ENCODE results near the gene BCAT1. TPM values are rescaled to one million over a fixed set of nuclear protein-coding genes. Genes with fewer than 3 reads are reported as not detected.

Gene BCAT1
- total and polyA plus RNA-seq, 2 experiments from 2014 or later, result 53.6 to 181 TPM

DNA sequence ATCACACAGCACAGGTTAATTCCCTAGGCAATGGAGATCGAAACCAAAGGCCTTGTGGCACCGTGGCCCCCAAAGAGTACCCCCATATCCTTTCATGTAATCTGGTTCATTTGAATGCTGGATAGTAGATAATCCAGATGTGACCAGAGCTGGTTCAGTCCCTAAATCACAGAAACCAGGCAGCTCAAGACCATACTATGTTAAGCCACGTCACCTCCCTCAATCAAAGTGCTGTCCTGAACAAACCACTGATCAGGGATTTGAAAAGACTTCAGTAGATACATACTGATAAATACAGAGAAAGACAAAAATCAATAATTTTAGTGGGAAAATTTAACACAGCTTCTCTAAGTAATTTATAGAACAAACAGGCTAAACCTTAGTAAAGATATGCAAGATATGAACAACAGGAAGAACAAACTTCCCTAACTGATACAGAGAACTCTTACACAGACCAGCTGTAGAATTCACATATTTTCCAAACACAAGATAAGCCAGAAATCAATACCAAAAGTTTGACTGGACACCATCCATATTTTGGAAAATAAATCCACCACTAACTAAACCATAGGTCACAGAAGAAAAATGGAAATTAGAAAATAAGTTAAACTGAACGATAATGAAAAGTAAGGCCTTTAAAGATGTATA, 67.1 kb downstream of the BCAT1 start:
- H3K4me2 ChIP-seq, result no peak overlapping the region
- TF ChIP-seq ZNF114 (CRISPR knock-in tag; IDR thresholded peaks at IDR 0.05) (no peak), STAT1 (IDR thresholded peaks at IDR 0.05; ENCODE audit: unreplicated experiment) (no peak), EZH2phosphoT487 (IDR thresholded peaks at IDR 0.05; ENCODE audit: unreplicated experiment) (no peak), ZNF331 (CRISPR knock-in tag; IDR thresholded peaks at IDR 0.05; ENCODE audit: low read depth) (no peak), EZH2 (IDR thresholded peaks at IDR 0.05; ENCODE audit: low read depth, unreplicated experiment) (no peak)
- TF ChIP-seq, protein P1, sequence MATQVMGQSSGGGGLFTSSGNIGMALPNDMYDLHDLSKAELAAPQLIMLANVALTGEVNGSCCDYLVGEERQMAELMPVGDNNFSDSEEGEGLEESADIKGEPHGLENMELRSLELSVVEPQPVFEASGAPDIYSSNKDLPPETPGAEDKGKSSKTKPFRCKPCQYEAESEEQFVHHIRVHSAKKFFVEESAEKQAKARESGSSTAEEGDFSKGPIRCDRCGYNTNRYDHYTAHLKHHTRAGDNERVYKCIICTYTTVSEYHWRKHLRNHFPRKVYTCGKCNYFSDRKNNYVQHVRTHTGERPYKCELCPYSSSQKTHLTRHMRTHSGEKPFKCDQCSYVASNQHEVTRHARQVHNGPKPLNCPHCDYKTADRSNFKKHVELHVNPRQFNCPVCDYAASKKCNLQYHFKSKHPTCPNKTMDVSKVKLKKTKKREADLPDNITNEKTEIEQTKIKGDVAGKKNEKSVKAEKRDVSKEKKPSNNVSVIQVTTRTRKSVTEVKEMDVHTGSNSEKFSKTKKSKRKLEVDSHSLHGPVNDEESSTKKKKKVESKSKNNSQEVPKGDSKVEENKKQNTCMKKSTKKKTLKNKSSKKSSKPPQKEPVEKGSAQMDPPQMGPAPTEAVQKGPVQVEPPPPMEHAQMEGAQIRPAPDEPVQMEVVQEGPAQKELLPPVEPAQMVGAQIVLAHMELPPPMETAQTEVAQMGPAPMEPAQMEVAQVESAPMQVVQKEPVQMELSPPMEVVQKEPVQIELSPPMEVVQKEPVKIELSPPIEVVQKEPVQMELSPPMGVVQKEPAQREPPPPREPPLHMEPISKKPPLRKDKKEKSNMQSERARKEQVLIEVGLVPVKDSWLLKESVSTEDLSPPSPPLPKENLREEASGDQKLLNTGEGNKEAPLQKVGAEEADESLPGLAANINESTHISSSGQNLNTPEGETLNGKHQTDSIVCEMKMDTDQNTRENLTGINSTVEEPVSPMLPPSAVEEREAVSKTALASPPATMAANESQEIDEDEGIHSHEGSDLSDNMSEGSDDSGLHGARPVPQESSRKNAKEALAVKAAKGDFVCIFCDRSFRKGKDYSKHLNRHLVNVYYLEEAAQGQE (IDR thresholded peaks at IDR 0.05; ENCODE audit: unreplicated experiment), result no peak
- TF ChIP-seq, protein P2, sequence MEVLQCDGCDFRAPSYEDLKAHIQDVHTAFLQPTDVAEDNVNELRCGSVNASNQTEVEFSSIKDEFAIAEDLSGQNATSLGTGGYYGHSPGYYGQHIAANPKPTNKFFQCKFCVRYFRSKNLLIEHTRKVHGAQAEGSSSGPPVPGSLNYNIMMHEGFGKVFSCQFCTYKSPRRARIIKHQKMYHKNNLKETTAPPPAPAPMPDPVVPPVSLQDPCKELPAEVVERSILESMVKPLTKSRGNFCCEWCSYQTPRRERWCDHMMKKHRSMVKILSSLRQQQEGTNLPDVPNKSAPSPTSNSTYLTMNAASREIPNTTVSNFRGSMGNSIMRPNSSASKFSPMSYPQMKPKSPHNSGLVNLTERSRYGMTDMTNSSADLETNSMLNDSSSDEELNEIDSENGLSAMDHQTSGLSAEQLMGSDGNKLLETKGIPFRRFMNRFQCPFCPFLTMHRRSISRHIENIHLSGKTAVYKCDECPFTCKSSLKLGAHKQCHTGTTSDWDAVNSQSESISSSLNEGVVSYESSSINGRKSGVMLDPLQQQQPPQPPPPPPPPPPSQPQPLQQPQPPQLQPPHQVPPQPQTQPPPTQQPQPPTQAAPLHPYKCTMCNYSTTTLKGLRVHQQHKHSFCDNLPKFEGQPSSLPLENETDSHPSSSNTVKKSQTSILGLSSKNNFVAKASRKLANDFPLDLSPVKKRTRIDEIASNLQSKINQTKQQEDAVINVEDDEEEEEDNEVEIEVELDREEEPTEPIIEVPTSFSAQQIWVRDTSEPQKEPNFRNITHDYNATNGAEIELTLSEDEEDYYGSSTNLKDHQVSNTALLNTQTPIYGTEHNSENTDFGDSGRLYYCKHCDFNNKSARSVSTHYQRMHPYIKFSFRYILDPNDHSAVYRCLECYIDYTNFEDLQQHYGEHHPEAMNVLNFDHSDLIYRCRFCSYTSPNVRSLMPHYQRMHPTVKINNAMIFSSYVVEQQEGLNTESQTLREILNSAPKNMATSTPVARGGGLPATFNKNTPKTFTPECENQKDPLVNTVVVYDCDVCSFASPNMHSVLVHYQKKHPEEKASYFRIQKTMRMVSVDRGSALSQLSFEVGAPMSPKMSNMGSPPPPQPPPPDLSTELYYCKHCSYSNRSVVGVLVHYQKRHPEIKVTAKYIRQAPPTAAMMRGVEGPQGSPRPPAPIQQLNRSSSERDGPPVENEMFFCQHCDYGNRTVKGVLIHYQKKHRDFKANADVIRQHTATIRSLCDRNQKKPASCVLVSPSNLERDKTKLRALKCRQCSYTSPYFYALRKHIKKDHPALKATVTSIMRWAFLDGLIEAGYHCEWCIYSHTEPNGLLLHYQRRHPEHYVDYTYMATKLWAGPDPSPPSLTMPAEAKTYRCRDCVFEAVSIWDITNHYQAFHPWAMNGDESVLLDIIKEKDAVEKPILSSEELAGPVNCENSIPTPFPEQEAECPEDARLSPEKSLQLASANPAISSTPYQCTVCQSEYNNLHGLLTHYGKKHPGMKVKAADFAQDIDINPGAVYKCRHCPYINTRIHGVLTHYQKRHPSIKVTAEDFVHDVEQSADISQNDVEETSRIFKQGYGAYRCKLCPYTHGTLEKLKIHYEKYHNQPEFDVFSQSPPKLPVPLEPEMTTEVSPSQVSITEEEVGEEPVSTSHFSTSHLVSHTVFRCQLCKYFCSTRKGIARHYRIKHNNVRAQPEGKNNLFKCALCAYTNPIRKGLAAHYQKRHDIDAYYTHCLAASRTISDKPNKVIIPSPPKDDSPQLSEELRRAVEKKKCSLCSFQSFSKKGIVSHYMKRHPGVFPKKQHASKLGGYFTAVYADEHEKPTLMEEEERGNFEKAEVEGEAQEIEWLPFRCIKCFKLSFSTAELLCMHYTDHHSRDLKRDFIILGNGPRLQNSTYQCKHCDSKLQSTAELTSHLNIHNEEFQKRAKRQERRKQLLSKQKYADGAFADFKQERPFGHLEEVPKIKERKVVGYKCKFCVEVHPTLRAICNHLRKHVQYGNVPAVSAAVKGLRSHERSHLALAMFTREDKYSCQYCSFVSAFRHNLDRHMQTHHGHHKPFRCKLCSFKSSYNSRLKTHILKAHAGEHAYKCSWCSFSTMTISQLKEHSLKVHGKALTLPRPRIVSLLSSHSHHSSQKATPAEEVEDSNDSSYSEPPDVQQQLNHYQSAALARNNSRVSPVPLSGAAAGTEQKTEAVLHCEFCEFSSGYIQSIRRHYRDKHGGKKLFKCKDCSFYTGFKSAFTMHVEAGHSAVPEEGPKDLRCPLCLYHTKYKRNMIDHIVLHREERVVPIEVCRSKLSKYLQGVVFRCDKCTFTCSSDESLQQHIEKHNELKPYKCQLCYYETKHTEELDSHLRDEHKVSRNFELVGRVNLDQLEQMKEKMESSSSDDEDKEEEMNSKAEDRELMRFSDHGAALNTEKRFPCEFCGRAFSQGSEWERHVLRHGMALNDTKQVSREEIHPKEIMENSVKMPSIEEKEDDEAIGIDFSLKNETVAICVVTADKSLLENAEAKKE (CRISPR knock-in tag; IDR thresholded peaks at IDR 0.05), result no peak
- peak overlapping the region; percentile 30; the same call in 1 of the 2 replicates for H3K27ac ChIP-seq (ENCODE audit: low read depth)
- no peaks in the 10 kb centered on the region for H3F3A ChIP-seq (replicated peaks; ENCODE audit: low read depth)
- H3K4me1 Mint-ChIP-seq, result 0 out of 3 replicates have a peak, but pooled peaks cover 2% of the 10 kb centered on the region
- no peaks in the 10 kb centered on the region for H3K9me3 Mint-ChIP-seq
- no peak overlapping the region for H3K4me3 Mint-ChIP-seq
- H3K27me3 ChIP-seq (ENCODE audit: insufficient read depth), result no peaks in the 10 kb centered on the region
- H3K4me3 ChIP-seq, result no peak overlapping the region
- peaks cover 78% of the 10 kb centered on the region for H3K36me3 Mint-ChIP-seq (ENCODE audit: low read depth)
- peaks cover 3% of the 10 kb centered on the region for H3K27me3 Mint-ChIP-seq (ENCODE audit: insufficient read depth, low read depth, poor library complexity)
- H3K4me1 ChIP-seq (ENCODE audit: insufficient read depth), result no peaks in the 10 kb centered on the region; the same call in 1 of the 2 replicates
- H4K20me1 ChIP-seq (replicated peaks; ENCODE audit: insufficient read depth), result peaks cover 12% of the 10 kb centered on the region
- H3K9me2 ChIP-seq (ENCODE audit: insufficient read depth), result no peaks in the 10 kb centered on the region
- ATAC-seq (no peak), DNase-seq (ENCODE audit: low spot score) (no peak)
- no peak overlapping the region for H3K27ac Mint-ChIP-seq
- peaks cover 46% of the 10 kb centered on the region for H3K79me2 ChIP-seq (replicated peaks; ENCODE audit: insufficient read depth)
- H3K36me3 ChIP-seq (ENCODE audit: insufficient read depth), result peaks cover 10% of the 10 kb centered on the region; the same call in 1 of the 2 replicates
- no peak overlapping the region for H2AFZ ChIP-seq
